Germinal center (tissue), 1 donor: Measurements from ENCODE around the gene CLDN4.

Experiments used
- DNase-seq: peaks from one replicate; pipeline ENCODE4 v3.0.0; 2012; ENCODE audit warnings: mixed read lengths, low spot score

The CLDN4 gene

DNA sequence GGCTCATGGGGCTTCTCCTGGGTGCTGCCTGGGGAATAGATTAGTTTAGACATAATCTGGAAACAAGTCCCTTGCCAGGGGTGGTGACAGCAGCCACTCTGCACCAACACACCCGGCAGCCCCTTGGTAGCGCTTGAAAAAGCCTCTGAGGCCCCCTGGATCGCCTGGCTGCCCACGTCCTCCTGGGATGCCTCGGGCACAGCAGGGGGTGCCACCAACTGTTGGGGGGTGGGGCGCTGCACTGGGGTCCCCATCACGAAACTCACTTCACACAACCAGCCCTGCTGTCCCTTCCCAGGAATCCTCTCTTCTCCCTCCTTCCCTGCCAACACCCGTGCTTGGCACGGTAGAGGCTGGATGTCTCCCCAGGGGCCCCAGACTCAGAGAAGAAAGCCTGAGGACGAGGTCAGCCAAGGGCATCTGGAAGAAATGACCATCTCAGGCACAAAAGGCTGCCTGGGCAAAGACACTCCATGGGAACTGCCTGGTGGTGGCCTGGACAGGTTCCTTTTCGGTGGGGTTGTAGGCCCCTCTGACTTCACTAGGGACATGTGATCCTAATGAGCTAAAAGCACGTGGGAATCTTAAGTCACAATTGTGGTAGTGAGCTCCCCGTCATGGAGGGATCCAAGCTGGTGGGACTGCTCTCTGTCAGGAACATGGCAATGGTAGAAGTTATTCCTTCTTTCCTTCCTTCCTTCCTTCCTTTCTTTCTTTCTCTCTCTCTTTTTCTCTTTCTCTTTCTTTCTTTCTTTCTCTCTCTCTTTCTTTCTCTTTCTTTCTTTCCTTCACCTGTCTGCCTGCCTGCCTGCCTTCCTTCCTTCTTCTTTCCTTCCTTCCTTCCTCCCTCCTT is 41.5 kb downstream of the CLDN4 start:
- DNase-seq = no peak

DNA sequence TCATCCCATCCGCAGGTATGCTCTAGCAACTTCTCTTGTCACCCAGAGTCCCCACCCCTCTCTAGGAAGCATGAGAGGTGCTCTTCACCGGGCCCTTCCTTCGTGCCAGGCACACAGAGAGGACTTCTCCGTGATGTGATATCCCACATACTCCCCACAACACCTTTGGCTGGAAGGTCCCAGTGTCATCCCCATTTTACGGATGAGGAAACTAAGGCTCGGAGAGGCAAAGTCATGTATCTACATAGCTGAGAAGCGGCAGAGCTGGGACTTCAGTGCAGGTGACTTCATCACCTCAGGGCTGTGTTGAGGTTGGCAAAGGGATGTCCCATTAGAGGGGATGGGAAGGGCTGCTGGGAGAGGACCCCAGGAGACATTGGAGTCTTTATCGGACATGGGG is 45.6 kb downstream of the CLDN4 start:
- DNase-seq = no peak

DNA sequence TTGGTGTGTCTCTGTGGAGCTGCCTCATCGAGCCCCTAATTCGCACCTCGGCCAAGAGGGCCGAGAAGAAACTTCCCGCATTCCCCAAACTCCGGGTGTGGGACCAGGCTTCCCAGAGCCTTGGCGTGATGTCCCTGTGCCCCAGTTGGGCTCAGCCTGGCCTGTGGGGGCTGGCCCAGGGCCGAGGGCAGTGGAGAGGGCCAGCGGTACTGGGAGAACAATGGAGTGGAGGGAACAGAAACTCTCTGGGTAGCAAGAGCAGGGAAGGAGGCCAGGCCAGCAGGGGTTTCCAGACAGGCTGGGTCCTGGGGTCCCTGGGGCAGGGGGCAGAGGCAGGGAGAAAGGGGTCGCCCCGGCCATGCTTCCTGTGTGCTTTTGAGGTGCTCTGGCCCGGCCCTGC is 46.2 kb downstream of the CLDN4 start:
- no peak for DNase-seq

DNA sequence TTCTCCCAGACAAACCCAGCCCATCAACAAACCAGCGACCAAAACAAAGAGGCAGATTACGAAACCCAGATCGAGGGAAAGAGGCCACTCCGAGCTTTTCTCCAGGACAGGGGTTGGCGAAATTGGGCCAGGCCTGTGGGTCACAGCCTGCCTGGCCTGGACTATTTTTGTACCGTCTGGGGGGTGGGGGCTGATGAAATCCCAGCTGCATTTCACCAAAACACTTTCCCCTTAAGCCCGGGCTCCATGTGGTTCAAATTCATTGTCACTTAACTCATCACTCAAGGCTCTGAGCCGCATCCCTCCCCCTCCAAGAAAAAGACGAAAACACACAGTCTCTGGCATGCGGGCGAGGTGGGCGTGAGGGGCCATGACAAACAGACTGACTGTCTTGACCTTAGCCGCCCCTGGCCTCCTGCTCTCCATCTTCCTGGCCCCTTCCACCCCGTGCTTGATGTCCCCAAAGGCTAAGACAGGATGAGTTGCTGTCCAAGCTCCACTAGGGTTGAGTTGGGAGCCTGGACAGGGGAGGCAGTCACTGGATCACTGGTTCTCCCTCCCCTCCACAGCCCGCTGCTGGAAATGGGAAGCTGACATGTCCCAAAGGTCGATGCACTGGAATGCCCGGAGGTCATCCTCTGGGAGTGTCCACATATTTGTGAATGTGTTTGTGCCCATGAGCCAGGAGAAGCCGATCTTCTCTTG is 49.3 kb downstream of the CLDN4 start:
- no peak for DNase-seq

DNA sequence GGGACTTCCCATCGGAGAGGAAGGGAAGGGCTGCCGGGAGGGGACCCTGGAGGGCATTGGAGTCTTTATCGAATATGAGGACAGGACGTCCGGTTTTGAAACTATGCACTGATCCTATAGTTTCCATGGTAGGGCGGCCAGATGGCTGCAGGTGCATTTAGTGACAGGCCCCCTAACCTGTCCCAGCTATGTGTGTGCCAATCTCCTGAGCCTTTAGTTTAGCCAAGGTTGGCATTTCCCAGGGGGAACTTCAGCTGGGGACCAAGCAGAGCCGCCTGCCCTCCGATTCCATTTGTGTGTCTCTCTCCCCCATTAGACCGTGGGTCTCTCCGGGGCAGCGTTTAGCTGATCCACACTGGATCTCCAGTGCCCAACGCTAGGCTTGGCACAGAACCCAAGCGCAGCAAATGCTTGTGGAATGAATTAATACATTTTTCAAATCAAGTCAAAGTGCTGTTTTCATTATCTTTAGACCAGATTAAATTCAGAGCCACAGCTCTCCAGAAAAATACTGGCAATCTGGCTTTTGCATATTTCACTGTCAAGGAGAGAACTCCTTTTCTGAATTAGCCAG is 50.0 kb downstream of the CLDN4 start:
- no peak for DNase-seq

DNA sequence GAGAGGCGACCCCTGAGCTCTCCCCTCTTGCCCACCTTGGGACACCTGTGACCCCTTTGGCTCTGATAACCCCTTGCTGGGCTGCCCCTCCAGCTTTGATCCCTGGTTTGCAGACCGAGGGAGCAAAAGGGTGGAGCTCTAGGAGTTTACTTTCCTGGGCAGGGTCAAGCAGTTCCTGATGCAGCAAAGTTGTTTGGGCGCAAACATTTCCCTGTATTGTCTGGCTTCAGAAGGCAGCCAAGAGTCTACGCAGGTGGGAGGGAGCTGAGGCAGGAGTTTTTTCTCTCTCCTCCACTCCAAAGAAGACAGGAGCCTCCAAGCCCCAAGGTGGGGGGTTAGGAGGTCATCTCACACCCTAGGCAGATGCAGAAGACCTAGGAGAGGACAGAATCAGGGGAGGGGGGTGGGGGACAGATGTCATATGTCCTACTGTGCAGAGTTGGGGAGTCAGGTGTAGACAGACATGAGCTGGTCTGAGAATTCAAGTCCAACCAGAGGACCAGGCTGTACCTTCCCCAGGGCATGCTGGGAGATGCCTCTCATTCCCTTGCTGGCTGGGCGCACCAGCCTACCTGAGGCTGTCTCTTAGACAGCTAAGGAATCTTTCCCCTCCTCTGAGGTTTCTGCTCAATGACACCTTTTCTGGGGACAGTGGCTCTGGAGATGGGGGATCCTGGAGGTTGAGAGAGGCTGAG is 50.7 kb downstream of the CLDN4 start:
- no peak for DNase-seq

DNA sequence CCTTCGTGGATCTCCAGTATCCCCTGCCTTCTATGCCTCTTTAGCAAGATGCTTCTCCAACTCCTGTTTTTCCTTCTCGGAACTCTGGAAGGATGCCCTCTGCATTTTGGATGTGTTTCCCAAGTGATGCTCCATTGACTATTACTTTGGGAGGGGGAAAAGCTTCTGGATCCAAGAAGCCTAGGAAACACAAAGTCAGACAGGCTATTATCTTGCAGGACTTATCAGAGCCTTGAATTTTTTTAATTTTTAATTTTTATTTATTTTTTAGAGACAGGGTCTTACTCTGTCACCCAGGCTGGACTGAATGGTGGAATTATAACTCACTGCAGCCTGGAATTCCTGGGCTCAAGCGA is 51.2 kb downstream of the CLDN4 start:
- no peak for DNase-seq
